GM18505 (cell line): ENCODE results near the gene GPR153.

Source experiments
- ATAC-seq: cut with Tn5 transposase; IDR thresholded peaks from one replicate; pipeline ENCODE4 v1.9.1; 2021; ENCODE audit not compliant: unreplicated experiment
- POLR2A ChIP-seq: IDR thresholded peaks from 4 replicates; pipeline ENCODE4 v1.6.1; 2011; ENCODE audit warnings: borderline replicate concordance; ENCODE audit not compliant: insufficient read depth, insufficient read length; ENCODE audit errors: extremely low read depth

GPR153 gene

GRCh38 chr1:6294890-6295556 is 34.1 kb upstream of the GPR153 start:
- ATAC-seq, result no peak
- TF ChIP-seq POLR2A, result no peak

- ATAC-seq, result no peak
- no peak for TF ChIP-seq POLR2A
Measured at GRCh38 chr1:6294080-6294889, 33.4 kb upstream of the GPR153 start.

- ATAC-seq, result no peak
- TF ChIP-seq POLR2A, result no peak
Measured at GRCh38 chr1:6292102-6292501, 31.2 kb upstream of the GPR153 start.

GRCh38 chr1:6288665-6289064 is 27.8 kb upstream of the GPR153 start:
- TF ChIP-seq POLR2A, result no peak
- no peak for ATAC-seq

- no peak for TF ChIP-seq POLR2A
- no peak for ATAC-seq
Measured at GRCh38 chr1:6288026-6288425, 27.1 kb upstream of the GPR153 start.

- ATAC-seq, result no peak
- TF ChIP-seq POLR2A, result no peak
Measured at GRCh38 chr1:6287431-6287886, 26.6 kb upstream of the GPR153 start.

- TF ChIP-seq POLR2A, result no peak
- no peak for ATAC-seq
Measured at GRCh38 chr1:6287029-6287428, 26.1 kb upstream of the GPR153 start.

- ATAC-seq, result no peak
- TF ChIP-seq POLR2A, result no peak
Measured at GRCh38 chr1:6286266-6286665, 25.4 kb upstream of the GPR153 start.

GRCh38 chr1:6285336-6285735 is 24.4 kb upstream of the GPR153 start:
- TF ChIP-seq POLR2A, result no peak
- no peak for ATAC-seq

- no peak for TF ChIP-seq POLR2A
- no peak for ATAC-seq
Measured at GRCh38 chr1:6282577-6283270, 21.8 kb upstream of the GPR153 start.

GRCh38 chr1:6281511-6282402 is 20.9 kb upstream of the GPR153 start:
- no peak for ATAC-seq
- no peak for TF ChIP-seq POLR2A

- no peak for TF ChIP-seq POLR2A
- no peak for ATAC-seq
Measured at GRCh38 chr1:6280761-6281451, 20.0 kb upstream of the GPR153 start.
